ENCODE data around the gene MYO3B.

Gene MYO3B

DNA sequence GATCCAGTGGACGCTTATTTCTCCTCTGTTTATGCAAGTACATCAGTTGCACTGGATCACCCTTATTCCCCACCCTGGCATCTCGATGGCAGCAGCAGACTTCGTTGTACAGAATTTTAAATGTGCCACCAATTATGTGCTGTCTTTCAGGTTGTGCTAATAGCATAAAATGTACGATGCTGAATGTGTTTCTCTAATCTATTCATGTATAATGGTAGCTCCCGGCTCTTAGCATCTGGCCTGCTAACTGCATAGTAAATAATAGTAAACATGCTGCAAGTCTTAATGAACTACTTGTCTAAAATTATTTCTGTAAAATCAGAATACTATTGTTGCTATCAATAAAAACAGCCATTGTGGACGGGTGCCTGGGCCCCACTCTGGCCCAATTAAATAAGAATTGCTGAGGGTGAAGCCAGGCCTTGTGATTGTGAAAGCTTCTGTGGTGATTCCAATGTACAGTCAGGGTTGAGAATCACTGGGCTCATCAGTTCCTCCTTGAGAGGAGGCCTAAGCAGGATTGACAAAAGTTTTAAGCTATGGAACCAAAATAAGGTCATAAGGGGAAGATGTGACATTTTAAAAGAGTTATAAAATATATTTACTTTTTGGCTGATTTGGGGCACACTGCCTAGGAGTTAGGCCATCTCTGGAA, 14.4 kb upstream of the MYO3B start:
- no peak for DNase-seq (ENCODE audit: low read depth)

DNA sequence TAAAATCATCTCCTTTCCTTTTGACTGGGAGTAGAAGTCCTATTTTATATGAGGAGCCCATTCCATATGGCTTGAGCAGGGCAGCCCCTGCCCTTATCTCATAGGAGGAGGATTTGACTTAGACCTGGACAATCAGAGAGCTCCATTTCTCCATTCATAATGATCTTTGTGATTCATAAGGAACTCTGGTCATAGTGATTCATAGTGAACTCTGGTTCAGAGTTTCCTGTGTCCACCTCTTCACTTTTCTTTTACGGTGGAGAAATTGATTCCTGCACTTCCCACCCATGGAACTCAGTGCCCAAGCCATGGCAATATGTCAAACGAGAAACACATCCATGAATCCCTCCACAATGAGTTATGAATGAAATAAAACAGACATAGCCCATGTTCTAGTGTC, 12.8 kb upstream of the MYO3B start:
- DNase-seq (ENCODE audit: low read depth): no peak

- DNase-seq (ENCODE audit: low read depth): no peak
Measured at GRCh38 chr2:170166735-170167134, 11.2 kb upstream of the MYO3B start.

DNA sequence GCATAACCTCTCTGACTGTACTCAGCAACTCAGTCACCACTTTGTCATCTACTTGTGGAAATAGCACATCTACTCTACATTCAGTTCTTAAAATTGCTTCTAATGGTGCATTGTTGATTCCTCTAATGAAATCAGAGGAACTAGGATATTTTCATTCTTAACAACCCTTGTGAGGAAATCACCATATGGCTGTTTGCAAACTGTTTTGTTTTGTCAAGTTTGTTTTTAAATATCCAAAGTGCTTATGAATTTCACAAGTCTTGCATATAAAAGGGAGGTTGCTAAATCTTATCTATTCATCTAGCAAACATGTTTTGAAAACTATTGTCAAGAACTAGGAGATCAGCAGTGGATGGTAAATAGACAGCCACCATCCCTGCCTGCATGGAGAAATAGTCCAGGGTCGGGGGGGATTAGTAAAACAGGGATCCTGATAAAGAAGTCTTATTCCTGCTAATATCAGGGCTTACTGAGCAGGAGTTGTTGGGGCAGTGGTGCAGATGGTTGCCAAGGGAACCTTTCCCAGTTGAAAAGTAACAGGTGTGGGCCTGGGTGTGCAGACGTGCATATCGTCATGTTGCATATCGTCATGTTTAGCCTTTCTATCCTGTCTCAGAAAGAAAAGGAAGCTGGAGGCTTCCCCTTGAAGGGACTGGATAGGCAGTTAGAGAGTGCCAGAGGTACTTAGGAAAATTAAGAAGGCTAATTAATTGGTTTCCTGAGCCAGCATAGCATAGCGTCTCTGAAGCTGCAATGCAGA, 7.5 kb upstream of the MYO3B start:
- no peak for DNase-seq (ENCODE audit: low read depth)

DNA sequence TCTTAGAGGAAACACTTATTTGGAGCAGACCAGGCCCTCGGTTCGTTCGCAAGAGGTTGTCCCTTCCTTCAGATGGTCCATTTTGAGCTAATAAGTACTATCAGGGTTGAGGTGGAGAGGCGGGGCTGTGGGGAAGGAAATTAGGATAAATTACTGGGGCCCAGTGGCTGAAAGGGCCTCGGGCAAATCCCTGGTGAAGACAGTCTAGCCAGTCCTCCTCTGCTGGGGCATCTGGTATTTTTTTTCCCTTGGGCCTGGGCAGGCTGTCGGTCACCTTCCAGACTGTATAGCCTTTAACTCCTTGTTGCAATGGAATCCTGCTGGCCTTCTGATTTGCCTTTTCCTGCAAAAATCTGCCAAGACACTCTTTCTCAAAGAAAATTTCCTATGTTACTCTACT, 1.7 kb upstream of the MYO3B start:
- no peak for DNase-seq (ENCODE audit: low read depth)

DNA sequence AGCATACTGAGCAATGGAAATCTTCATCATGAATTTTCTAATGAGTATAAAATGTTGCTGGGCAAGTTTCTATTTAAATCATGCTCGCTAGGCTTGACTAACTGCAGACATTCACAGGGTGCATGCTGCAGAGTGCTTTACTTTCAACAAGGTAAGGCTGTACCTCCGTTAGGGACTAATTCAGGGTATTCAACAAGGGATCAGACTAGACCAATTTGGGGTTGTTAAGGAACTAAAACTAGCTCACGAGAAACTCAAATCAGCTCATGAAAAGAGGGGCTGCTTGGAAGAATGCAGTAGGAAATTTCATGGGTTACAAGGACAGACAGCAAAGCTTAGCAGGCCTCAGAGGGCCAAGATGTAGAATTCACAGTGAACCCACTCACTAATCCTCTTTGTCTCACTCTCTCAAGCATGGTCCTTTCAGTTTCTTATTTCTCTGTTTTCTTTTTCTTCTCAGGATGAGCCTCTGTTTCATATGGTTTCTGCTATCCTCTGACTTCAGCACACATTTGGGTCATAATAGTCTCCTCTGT, 2.2 kb downstream of the MYO3B start:
- DNase-seq (ENCODE audit: low read depth): no peak

- no peak for DNase-seq (ENCODE audit: low read depth)
Measured at GRCh38 chr2:170181602-170182001, 3.7 kb downstream of the MYO3B start.

DNA sequence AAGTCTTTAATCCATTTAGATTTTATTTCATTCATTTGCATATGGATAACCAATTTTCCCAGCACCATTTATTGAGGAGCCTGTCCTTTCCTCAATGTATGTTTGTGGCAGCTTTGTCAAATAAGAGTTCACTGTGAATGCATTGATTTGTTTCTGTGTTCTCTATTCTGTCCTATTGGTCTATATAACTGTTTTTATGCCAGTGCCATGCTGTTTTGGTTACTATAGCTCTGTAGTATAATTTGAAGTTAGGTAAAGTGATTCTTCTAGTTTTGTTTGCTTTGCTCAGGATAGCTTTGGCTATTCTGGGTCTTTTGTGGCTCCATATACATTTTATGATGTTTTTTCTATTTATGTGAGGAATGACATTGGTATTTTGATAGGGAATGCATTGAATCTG, 7.4 kb downstream of the MYO3B start:
- DNase-seq (ENCODE audit: low read depth): no peak

GRCh38 chr2:170189757-170190156, 11.8 kb downstream of the MYO3B start:
- no peak for DNase-seq (ENCODE audit: low read depth)

DNA sequence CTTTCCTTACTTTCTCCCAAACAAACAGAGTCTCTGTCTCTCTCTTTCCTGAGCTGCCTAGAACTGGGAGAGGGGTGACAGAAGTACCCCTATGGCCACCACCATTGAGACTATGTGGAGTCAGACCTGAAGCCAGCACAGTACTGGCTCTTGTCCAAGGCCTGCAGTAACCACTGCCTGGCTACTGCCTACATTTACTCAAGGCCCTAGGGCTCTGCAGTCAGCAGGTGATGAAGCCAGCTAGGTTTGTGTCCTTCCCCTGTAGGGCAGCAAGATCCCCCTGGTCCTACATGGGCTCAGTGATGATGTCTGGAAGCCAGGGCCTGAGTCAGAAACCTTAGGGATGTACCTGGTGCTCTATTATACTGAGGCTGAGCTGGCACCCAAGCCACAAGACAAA, 12.2 kb downstream of the MYO3B start:
- no peak for DNase-seq (ENCODE audit: low read depth)

DNA sequence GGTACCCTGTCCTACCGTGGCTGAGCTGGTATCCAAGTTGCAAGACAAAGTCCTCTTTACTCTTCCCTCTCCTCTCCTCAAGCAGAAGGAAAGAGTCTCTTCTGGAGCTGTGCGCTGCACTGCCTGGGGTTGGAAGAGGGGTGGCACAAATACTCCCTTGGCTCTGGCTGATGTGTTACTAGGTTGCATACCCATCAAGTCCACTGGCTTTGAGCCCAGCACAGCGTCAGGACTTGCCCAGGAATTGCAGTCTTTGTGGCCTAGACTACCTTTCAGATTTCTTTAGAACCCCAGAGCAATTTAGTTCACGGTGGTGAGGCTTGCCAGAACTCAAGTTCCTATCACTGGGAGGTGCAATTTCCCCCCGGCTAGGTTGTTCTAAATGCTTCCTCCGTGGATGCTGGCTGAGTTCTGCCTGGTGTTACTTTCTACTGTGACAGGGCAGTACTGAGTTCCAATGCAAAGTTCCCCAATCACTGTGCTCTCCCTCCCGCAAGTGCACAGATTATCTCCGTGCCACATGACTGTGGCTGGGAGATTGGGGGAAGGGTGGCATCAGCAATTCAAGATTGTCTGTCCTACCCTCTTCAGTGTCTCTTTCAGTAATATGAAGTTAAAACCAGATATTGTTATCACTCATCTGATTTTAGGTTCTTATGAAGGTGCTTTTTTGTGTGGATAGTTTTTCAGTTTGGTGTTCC, 13.4 kb downstream of the MYO3B start:
- no peak for DNase-seq (ENCODE audit: low read depth)

DNA sequence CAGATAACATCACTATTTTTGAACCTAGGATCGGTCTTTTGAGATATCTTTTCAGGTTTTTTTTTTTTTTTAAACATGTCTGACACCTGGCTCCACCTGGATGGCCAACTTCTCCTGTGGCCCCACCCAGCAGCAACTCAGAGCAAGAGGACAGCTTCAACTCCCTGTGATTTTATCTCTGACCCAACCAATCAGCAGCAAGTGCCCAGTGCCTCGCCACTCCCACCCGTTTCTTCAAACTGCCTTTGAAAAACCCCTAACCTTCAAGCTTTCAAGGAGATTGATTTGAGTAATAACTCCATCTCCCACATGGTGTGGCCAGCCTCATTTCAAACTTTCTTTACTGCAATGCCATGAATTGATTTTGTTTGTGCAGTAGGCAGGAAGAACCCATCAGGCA, 19.0 kb downstream of the MYO3B start:
- no peak for DNase-seq (ENCODE audit: low read depth)

GRCh38 chr2:170201275-170201674, 23.3 kb downstream of the MYO3B start:
- no peak for DNase-seq (ENCODE audit: low read depth)

- DNase-seq (ENCODE audit: low read depth): no peak
Measured at GRCh38 chr2:170201734-170202393, 23.9 kb downstream of the MYO3B start.

GRCh38 chr2:170202437-170202836, 24.5 kb downstream of the MYO3B start:
- no peak for DNase-seq (ENCODE audit: low read depth)

GRCh38 chr2:170204298-170204951, 26.5 kb downstream of the MYO3B start:
- no peak for DNase-seq (ENCODE audit: low read depth)

GRCh38 chr2:170206246-170206645, 28.3 kb downstream of the MYO3B start:
- DNase-seq (ENCODE audit: low read depth): no peak

GRCh38 chr2:170206805-170207407, 29.0 kb downstream of the MYO3B start:
- DNase-seq (ENCODE audit: low read depth): no peak

- no peak for DNase-seq (ENCODE audit: low read depth)
Measured at GRCh38 chr2:170207901-170208300, 30.0 kb downstream of the MYO3B start.

- DNase-seq (ENCODE audit: low read depth): no peak
Measured at GRCh38 chr2:170208967-170209366, 31.0 kb downstream of the MYO3B start.

DNA sequence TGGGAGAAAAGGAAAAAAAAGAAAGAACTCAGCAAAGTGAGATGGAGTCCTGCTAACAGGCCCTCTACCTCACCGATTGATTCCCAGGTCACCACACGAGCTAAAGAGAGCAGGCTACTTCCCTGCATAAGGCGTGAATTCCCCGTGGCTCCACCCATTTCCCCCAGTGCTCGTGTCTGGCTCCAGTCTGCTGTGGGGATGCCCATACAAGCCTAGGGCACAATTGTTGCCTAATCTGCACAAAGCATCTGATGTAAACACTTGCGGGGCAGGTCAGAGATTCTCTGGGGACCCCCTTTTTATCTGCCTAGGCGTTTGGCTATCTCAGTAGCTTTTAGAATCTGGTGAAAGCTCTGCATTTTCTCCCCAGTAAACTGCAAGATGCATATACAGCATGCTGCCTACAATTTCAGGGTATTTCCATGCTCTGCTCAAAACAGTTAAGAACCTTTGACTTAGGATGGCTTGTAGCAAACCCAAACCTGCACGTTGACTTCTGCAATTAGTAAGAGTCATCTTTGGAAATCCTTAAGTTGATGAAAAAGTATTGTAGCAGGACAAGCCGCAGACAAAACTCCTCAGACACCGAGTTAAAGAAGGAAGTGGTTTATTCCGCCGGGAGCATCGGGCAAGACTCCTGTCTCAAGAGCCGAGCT, 34.8 kb downstream of the MYO3B start:
- DNase-seq (ENCODE audit: low read depth): no peak

Measured in stimulated activated CD8-positive, alpha-beta memory T cell treated with anti-CD3 and anti-CD28 coated beads, Interleukin-15, amount 100 ng/mL, for 24 hours (primary cell).